Hematopoietic multipotent progenitor cell treated with erythropoietin and hydrocortisone succinate and interleukin-3 and kit ligand, for 4 days (in vitro differentiated cells): Measurements from ENCODE around the gene DNAH11.
"Not testable (repeated sequence)": the region's sequence is repeated elsewhere in the genome, so short reads cannot be mapped to it uniquely, and the experiment has no call there.

Source experiments
- DNase-seq: peaks from one replicate; pipeline ENCODE4 v3.0.0-alpha.2; 2015

Gene DNAH11

GRCh38 chr7:21902240-21902639 is 359.4 kb downstream of the DNAH11 start:
- no peak for DNase-seq

GRCh38 chr7:21903020-21903786 is 360.4 kb downstream of the DNAH11 start:
- no peak for DNase-seq

GRCh38 chr7:21908746-21909145 is 365.9 kb downstream of the DNAH11 start:
- DNase-seq, result no peak

GRCh38 chr7:21910253-21910652 is 367.4 kb downstream of the DNAH11 start:
- no peak for DNase-seq

GRCh38 chr7:21911341-21911875 is 368.6 kb downstream of the DNAH11 start:
- DNase-seq, result no peak

GRCh38 chr7:21912305-21912704 is 369.5 kb downstream of the DNAH11 start:
- no peak for DNase-seq

GRCh38 chr7:21912931-21913780 is 370.3 kb downstream of the DNAH11 start:
- peak; percentile 16 for DNase-seq

GRCh38 chr7:21914671-21915070 is 371.8 kb downstream of the DNAH11 start:
- DNase-seq, result no peak

GRCh38 chr7:21915140-21915539 is 372.3 kb downstream of the DNAH11 start:
- DNase-seq, result no peak

- DNase-seq, result no peak
Observed at GRCh38 chr7:21916176-21916575, 373.3 kb downstream of the DNAH11 start.

- no peak for DNase-seq
Observed at GRCh38 chr7:21916629-21917028, 373.8 kb downstream of the DNAH11 start.

GRCh38 chr7:21918216-21918615 is 375.4 kb downstream of the DNAH11 start:
- no peak for DNase-seq

GRCh38 chr7:21920936-21921335 is 378.1 kb downstream of the DNAH11 start:
- no peak for DNase-seq

- no peak for DNase-seq
Observed at GRCh38 chr7:21922605-21923004, 379.8 kb downstream of the DNAH11 start.

GRCh38 chr7:21923658-21924057 is 380.8 kb downstream of the DNAH11 start:
- DNase-seq, result peak; percentile 30

GRCh38 chr7:21926448-21926847 is 383.6 kb downstream of the DNAH11 start:
- no peak for DNase-seq

GRCh38 chr7:21927693-21928092 is 384.9 kb downstream of the DNAH11 start:
- DNase-seq, result no peak

- not testable (repeated sequence) for DNase-seq
Observed at GRCh38 chr7:21933293-21933692, 390.5 kb downstream of the DNAH11 start.

GRCh38 chr7:21934808-21935207 is 392.0 kb downstream of the DNAH11 start:
- DNase-seq, result no peak

- no peak for DNase-seq
Observed at GRCh38 chr7:21938463-21938862, 395.6 kb downstream of the DNAH11 start.

GRCh38 chr7:21939136-21939857 is 396.5 kb downstream of the DNAH11 start:
- DNase-seq, result no peak

- DNase-seq, result no peak
Observed at GRCh38 chr7:21939858-21940372, 397.1 kb downstream of the DNAH11 start.

GRCh38 chr7:21941611-21942141 is 398.8 kb downstream of the DNAH11 start:
- peak; percentile 64 for DNase-seq
